Measurements from ENCODE around the gene FURIN.
"Not testable (repeated sequence)": the region's sequence is repeated elsewhere in the genome, so short reads cannot be mapped to it uniquely, and the experiment has no call there.

Gene FURIN

GRCh38 chr15:90903733-90904536 lies 35.5 kb downstream of the FURIN start:
- no peak for DNase-seq

GRCh38 chr15:90904746-90905145 lies 36.4 kb downstream of the FURIN start:
- no peak for DNase-seq

DNA sequence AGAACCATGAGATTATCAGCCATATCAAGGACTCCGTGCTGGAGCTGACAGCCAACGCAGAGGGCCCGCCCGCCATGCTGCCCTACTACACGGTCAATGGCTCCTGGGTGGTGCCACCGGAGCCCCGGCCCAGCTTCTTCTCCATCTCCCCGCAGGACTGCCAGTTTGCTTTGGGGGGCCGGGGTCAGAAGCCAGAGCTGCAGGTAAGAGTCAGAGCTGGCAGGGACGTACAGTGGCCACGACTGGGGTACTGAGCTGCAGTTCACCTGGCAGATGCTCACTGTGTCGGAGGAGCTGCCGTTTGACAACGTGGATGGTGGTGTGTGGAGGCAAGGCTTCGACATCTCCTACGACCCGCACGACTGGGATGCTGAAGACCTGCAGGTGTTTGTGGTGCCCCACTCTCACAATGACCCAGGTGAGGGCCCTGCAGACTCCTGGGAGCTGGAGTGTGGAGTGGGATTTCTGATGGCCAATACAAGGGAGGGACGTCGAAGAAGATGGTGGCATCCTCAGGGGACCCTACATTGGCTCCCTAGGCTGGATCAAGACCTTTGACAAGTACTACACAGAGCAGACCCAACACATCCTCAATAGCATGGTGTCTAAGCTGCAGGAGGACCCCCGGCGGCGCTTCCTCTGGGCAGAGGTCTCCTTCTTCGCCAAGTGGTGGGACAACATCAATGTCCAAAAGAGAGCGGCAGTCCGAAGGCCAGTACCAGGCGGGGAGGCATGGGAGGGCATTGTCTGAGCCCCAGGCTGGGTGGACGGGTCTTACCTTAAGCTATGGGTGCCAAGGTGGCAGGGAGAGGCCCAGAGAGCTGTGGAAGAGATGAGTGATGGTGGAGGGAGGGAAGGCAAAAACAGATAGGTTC lies 37.2 kb downstream of the FURIN start:
- no peak for DNase-seq

DNA sequence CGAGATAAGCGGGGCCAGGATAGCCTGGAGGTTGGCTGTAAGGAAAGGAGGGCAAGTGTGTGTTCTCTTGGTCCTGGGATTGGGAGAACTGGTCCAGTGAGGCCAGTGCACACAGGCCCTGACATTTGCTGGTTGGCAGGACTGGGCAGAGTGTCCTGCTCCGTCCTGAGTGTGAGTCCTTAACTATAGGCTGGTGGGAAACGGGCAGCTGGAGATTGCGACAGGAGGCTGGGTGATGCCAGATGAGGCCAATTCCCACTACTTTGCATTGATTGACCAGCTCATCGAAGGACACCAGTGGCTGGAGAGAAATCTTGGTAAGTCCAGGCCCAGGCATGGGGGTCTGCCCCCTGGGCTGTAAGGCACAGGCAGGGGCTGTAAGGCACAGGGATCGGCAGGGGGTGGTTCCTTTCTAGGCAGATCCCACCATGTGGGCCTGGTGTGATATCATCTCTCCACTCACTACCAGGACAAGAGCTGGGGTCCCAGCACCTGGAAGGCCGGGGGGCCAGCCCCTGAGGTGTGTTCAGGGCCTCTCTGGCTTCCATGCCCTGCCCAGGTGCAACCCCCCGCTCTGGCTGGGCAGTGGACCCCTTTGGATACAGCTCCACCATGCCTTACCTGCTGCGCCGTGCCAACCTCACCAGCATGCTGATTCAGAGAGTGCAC lies 37.9 kb downstream of the FURIN start:
- DNase-seq, result no peak

- DNase-seq, result no peak
These were observed 38.8 kb downstream of the FURIN start for GRCh38 chr15:90907051-90907660.

GRCh38 chr15:90907838-90908507 lies 39.6 kb downstream of the FURIN start:
- no peak for DNase-seq

GRCh38 chr15:90909449-90909848 lies 41.1 kb downstream of the FURIN start:
- DNase-seq, result not testable (repeated sequence)

- no peak for DNase-seq
These were observed 41.6 kb downstream of the FURIN start for GRCh38 chr15:90909976-90910375.

DNA sequence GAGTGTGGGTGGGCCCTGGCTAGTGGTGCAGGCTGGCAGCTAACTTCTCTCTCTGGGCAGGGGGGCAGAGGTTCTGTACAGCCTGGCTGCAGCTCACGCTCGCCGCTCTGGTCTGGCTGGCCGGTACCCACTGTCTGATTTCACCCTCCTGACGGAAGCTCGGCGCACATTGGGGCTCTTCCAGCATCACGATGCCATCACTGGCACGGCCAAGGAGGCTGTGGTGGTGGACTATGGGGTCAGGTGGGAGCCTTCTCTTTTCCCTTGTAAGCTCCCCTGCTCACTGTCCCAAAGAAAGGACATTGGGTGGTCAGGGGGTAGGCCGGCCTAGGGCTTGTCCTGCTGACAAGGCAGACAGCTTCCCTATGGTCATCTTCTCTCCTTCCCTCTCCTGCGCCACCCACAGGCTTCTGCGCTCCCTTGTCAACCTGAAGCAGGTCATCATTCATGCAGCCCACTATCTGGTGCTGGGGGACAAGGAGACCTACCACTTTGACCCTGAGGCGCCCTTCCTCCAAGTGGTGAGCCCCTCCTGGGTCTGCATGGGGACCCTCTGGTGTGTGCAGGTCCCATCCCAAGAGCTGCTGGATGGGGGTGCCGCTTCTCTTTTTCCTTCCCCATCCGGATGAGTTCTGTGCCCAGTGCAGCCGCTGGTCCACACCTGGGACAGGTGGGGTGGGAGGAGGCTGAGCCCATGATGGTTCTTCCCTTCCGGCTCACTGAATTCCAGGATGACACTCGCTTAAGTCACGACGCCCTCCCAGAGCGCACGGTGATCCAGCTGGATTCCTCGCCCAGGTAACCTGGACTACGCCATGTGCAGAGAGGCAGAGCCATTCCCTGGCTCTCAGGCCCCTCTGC lies 42.3 kb downstream of the FURIN start:
- no peak for DNase-seq

DNA sequence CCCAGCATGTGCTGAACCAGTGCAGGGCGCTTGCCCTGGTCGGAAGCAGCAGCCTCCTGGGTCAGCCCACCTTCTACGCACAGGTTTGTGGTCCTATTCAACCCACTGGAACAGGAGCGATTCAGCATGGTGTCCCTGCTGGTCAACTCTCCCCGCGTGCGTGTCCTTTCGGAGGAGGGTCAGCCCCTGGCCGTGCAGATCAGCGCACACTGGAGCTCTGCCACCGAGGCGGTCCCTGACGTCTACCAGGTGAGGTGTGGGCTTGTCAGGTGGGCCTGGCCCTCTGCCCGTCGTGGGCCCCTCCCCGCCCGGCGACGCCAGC lies 42.9 kb downstream of the FURIN start:
- DNase-seq, result no peak

- DNase-seq, result no peak
These were observed 43.8 kb downstream of the FURIN start for GRCh38 chr15:90911906-90912769.

DNA sequence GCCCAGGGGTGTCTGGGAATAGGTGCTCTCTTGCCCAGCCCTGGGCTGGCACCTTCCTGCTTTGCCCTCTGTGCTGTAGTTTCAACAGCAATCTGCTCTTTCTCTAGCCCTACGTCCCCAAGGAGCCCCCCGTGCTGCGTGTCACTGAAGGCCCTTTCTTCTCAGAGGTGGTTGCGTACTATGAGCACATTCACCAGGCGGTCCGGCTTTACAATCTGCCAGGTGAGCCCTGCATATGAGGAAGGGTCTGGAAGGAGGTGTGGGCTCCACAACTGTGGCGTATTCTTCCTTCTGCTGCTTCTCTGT lies 44.3 kb downstream of the FURIN start:
- no peak for DNase-seq

DNA sequence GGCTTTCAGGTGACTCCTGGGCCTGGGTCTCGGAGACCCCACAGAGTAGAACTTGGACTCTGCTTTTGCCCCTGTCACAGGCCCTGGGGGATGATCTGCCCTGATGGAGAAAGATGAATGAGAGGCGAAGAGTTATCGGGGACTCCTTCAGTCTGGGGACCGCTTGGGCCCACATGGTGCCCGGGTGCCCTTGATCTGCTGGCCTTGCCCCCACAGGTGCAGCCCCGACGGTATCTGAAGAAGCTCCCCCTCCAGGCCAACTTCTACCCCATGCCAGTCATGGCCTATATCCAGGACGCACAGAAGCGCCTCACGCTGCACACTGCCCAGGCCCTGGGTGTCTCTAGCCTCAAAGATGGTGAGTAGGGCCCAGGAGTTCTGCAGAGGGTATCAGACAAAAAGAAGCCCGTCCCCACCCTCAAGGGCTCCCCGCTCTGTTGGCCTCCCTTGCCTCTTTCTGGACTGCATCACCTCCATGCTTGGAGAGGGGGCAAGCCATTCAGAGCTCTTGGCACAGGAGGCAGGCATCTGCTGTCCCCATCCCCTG lies 45.1 kb downstream of the FURIN start:
- DNase-seq, result no peak

DNA sequence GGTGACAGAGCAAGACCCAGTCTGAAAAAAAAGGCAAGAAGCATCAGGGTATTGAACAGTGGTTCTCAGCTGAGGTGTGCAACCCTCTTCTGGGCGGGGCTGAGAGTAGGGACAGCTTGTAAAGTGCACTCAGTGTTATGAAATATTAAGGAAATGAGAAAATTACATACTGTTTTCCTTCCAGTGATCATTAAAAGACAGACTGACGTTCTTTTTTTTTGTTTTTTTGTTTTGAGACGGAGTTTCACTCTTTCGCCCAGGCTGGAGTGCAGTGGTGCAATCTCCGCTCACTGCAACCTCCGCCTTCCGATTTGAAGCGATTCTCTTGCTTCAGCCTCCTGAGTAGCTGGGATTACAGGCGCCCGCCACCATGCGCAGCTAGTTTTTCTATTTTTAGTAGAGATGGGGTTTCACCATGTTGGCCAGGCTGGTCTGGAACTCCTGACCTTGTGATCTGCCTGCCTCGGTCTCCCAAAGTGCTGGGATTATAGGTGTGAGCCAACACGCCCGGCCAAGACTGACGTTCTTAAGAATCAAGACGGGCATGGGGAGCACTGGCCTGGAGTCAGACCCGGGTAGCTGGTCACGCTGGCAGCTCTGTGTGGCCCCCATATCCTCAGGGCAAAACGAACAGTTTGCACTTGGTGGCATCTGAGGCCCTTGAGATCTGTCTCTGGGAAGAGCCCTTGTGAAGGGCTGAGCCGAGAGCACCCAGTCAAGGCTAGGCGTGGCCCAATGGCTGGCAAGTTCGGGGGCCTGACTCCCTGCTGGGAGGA lies 46.1 kb downstream of the FURIN start:
- DNase-seq, result no peak

DNA sequence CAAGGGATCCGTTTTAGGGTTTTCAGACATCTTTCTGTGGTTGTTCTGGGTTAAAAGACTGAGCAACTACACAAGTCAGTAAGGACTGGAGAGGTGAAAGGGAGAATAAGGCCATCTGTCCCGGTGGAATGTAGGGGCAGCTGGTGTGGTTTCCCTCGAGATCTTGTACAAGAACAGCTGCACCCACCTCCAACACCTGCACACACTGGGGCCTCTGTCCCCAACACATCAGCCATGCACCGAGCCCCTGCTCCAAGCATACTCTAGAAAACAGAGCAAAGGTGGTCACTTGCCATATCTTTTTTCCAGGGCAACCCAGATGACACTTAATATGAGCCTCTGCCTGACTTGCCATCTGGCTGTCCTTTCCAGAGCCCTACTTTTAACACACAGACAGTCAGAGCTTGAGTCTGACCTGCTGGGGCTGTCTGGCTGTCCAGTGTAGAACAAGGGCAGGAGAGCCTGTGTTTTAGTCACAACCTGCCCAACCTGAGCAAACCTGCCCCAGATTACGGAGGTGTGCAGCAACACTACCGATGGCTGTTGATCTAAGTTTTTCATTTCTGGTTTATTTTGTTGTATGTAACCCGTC lies 46.9 kb downstream of the FURIN start:
- no peak for DNase-seq

GRCh38 chr15:90915808-90916440 lies 47.5 kb downstream of the FURIN start:
- no peak for DNase-seq

- no peak for DNase-seq
These were observed 48.1 kb downstream of the FURIN start for GRCh38 chr15:90916461-90916860.

DNA sequence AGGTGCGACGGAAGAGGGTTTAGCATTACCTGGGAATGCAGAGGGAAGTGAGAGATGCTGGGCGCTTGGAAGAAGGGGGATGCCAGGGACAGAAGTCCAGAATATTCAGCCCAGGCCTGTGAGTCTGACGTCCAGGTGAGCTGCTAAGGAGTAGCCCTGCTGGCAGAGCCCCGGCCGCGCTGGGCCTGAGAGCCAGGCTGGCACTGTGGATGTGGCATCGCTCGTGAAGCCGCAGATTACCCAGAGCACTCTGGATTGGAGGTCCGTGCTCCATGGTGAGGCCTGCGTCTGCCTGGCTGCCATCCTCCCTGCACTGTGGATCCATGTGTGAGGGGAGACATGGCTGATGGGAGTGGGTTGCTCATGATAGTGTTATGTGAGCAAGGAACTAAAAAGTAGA lies 49.2 kb downstream of the FURIN start:
- no peak for DNase-seq

All from NCI-H774 (cell line).